ENCODE measurements around the gene CSRP3.

The CSRP3 gene

DNA sequence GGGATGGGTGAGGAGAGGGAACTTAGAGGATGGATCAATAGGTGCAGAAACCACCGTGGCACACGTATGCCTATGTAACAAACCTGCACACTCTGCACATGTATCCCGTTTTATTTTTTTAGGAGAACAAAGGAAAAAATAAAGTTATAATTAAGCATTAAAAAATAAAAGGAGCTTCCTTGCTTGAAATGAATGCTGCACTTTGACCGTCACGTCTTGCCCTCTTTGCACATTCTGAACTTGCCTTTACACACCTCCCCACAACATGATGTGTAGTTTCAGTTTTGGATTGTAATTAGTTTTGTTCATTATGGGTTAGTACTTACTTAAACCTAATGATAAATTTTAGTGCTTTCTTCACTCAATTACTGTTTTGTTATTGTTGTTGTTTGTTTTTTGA is 3.1 kb upstream of the CSRP3 start:
- Histone ChIP-seq H3K4me1 (ENCODE audit: insufficient read depth, poor library complexity, severe bottlenecking) (peaks cover 6% of the 10 kb centered on the region), H3K27me3 (ENCODE audit: insufficient read depth, poor library complexity, severe bottlenecking) (no peaks in the 10 kb centered on the region), H3K27ac (ENCODE audit: poor library complexity, severe bottlenecking) (no peak overlapping the region), H3K4me3 (ENCODE audit: severe bottlenecking) (no peak overlapping the region), H3K36me3 (ENCODE audit: low read depth) (no peaks in the 10 kb centered on the region), H3K9me3 (ENCODE audit: severe bottlenecking) (no peaks in the 10 kb centered on the region)
- TF ChIP-seq CTCF (IDR thresholded peaks at IDR 0.05; ENCODE audit: poor library complexity, severe bottlenecking), result no peak
- no peak for DNase-seq (ENCODE audit: low spot score)
- ATAC-seq (ENCODE audit: low read depth), result no peak

DNA sequence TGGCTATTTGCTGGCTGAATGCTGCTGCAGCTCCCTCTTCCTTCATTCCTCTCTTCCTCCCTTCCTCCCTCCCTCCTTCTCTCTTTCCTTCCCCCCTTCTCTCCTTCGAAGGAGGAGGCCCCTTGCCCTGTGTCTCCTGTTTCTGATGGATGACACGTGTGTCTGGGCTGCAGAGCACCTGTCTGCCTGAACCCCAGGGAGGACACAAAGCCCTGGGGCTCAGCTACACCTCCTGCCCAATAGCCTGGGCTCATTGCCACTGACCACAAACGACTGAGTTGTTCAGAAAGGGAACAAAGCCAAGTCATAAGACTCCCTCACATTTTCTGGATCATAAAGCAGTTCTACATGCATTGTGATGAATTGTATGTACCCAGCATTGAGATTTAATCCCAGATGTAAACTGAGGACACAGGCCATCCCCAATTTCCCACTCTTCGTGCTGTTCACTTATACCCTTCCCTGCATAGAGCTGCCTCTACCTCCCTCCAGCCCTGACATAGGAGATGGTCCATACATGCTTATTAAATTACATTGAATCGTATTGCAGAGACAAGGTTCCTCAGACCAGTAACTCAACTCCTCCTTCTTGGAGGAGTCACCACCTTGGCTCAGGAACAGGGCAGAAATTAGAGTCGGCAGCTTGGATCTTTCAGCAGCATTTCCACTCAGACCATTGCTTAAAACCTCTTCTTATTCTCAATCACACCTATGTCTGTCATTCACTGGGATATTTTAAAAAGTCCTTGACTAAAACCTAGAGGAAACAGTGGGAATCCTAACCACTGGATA is 1.2 kb downstream of the CSRP3 start:
- ATAC-seq (ENCODE audit: low read depth) (peak; percentile 85), DNase-seq (ENCODE audit: low spot score) (no peak)
- H3K27me3 ChIP-seq (ENCODE audit: insufficient read depth, poor library complexity, severe bottlenecking), result no peaks in the 10 kb centered on the region
- no peak overlapping the region for H3K27ac ChIP-seq (ENCODE audit: poor library complexity, severe bottlenecking)
- peaks cover 6% of the 10 kb centered on the region for H3K4me1 ChIP-seq (ENCODE audit: insufficient read depth, poor library complexity, severe bottlenecking)
- no peaks in the 10 kb centered on the region for H3K36me3 ChIP-seq (ENCODE audit: low read depth)
- no peak for TF ChIP-seq CTCF (IDR thresholded peaks at IDR 0.05; ENCODE audit: poor library complexity, severe bottlenecking)
- no peak overlapping the region for H3K4me3 ChIP-seq (ENCODE audit: severe bottlenecking)
- no peaks in the 10 kb centered on the region for H3K9me3 ChIP-seq (ENCODE audit: severe bottlenecking)

GRCh38 chr11:19199771-19200170 is 2.0 kb downstream of the CSRP3 start:
- H3K9me3 ChIP-seq (ENCODE audit: severe bottlenecking), result no peaks in the 10 kb centered on the region
- H3K4me1 ChIP-seq (ENCODE audit: insufficient read depth, poor library complexity, severe bottlenecking), result peaks cover 6% of the 10 kb centered on the region
- H3K27ac ChIP-seq (ENCODE audit: poor library complexity, severe bottlenecking), result no peak overlapping the region
- H3K4me3 ChIP-seq (ENCODE audit: severe bottlenecking), result no peak overlapping the region
- DNase-seq (ENCODE audit: low spot score) (no peak), ATAC-seq (ENCODE audit: low read depth) (no peak)
- H3K36me3 ChIP-seq (ENCODE audit: low read depth), result no peaks in the 10 kb centered on the region
- TF ChIP-seq CTCF (IDR thresholded peaks at IDR 0.05; ENCODE audit: poor library complexity, severe bottlenecking), result no peak
- no peaks in the 10 kb centered on the region for H3K27me3 ChIP-seq (ENCODE audit: insufficient read depth, poor library complexity, severe bottlenecking)

- Histone ChIP-seq H3K4me3 (ENCODE audit: severe bottlenecking) (no peak overlapping the region), H3K36me3 (ENCODE audit: low read depth) (no peaks in the 10 kb centered on the region), H3K9me3 (ENCODE audit: severe bottlenecking) (no peaks in the 10 kb centered on the region), H3K4me1 (ENCODE audit: insufficient read depth, poor library complexity, severe bottlenecking) (peaks cover 6% of the 10 kb centered on the region), H3K27me3 (ENCODE audit: insufficient read depth, poor library complexity, severe bottlenecking) (no peaks in the 10 kb centered on the region), H3K27ac (ENCODE audit: poor library complexity, severe bottlenecking) (no peak overlapping the region)
- no peak for TF ChIP-seq CTCF (IDR thresholded peaks at IDR 0.05; ENCODE audit: poor library complexity, severe bottlenecking)
- DNase-seq (ENCODE audit: low spot score), result no peak
- no peak for ATAC-seq (ENCODE audit: low read depth)
These were observed 2.7 kb downstream of the CSRP3 start for GRCh38 chr11:19199048-19199447.

- H3K27ac ChIP-seq (ENCODE audit: poor library complexity, severe bottlenecking), result no peak overlapping the region
- no peak overlapping the region for H3K4me3 ChIP-seq (ENCODE audit: severe bottlenecking)
- no peak for TF ChIP-seq CTCF (IDR thresholded peaks at IDR 0.05; ENCODE audit: poor library complexity, severe bottlenecking)
- H3K36me3 ChIP-seq (ENCODE audit: low read depth), result no peaks in the 10 kb centered on the region
- H3K9me3 ChIP-seq (ENCODE audit: severe bottlenecking), result no peaks in the 10 kb centered on the region
- no peaks in the 10 kb centered on the region for H3K27me3 ChIP-seq (ENCODE audit: insufficient read depth, poor library complexity, severe bottlenecking)
- DNase-seq (ENCODE audit: low spot score) (no peak), ATAC-seq (ENCODE audit: low read depth) (no peak)
- H3K4me1 ChIP-seq (ENCODE audit: insufficient read depth, poor library complexity, severe bottlenecking), result peaks cover 6% of the 10 kb centered on the region
These were observed 5.4 kb downstream of the CSRP3 start for GRCh38 chr11:19196432-19196831.
